GM12874 (cell line): ENCODE results near the gene LINC01488.

Source experiments
- TF ChIP-seq, protein P1 (sequence below): IDR thresholded peaks from 2 replicates; pipeline ENCODE4 v1.5.1; 2011; ENCODE audit warnings: low read depth, mild to moderate bottlenecking, control low read depth, low read length, moderate library complexity; ENCODE audit not compliant: insufficient read depth

Gene LINC01488

DNA sequence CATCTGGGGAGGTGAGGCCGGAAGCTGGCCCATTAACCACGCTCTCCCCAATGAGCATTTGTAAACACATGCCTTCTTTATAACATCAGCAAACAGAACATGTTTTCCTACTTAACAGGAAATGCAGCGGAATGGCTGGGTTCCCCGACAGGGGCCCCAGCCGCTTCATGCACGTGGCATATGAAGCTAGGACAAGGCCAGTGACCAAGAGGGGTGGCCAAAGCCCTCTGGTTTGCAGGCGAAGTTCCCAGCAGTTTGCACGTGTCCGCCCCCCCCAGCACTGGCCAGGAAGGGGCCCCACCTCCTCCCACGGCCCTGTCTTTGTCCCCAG is 38.7 kb upstream of the LINC01488 start:
- TF ChIP-seq, protein P1, sequence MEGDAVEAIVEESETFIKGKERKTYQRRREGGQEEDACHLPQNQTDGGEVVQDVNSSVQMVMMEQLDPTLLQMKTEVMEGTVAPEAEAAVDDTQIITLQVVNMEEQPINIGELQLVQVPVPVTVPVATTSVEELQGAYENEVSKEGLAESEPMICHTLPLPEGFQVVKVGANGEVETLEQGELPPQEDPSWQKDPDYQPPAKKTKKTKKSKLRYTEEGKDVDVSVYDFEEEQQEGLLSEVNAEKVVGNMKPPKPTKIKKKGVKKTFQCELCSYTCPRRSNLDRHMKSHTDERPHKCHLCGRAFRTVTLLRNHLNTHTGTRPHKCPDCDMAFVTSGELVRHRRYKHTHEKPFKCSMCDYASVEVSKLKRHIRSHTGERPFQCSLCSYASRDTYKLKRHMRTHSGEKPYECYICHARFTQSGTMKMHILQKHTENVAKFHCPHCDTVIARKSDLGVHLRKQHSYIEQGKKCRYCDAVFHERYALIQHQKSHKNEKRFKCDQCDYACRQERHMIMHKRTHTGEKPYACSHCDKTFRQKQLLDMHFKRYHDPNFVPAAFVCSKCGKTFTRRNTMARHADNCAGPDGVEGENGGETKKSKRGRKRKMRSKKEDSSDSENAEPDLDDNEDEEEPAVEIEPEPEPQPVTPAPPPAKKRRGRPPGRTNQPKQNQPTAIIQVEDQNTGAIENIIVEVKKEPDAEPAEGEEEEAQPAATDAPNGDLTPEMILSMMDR = no peak

DNA sequence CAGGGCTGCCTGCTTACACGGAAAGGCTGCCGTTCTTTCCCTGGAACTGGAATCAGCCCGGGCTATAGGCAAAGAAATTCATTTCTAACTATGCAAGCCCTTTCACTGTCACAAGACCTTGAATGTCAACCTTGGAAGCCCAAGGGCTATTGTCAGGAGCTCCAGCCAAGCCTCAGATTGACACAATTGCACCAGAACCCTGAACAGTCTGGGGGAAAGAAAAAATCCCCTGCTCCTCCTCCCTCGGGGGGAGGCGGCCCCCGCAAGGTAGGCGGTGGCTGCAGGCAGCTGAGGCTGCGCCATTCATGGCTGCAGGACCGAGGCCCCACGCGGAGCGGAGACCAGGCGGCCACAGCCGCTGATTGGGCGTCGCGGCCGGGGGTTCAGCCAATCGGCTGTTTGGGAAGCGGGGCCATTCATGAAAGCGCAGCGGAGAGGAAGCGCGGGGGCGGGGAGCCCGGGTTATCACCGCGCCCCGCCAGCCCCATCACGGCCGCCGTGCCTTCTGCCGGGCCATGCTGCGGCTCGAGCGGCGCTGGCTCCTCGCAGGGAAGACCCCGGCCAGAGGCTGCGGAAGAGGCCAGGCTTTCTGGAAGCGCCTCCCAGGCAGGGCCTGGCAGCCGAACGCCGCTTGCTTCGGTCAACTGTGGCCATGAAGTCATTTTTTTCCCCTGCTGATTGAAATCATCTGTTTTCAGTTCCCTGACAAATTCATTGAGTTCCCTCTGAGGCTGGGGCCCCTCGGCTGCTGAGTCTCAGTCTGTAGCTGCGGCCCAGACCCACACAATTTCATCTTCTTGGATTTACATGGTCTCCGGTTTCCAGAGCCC is 38.1 kb upstream of the LINC01488 start:
- TF ChIP-seq, protein P1 = no peak

DNA sequence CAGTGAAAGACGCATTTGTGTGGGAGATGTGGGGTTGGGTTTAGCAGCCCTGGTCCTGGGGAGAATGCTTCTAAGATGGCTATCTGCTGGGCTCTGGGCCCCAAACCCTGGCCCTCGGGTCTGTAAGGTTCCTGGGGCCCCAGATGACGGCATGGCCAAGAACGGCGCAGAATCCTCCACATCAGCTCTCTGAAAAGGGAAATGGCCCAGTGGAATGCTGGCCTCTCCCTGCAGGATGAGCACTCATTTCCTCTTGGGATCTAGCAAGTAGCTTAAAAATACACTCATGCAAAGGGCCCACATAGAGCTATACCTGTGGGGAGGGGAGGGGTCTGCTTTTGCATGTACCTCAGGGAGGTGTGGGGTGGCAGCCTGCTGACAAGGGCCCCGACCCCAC is 37.5 kb upstream of the LINC01488 start:
- TF ChIP-seq, protein P1 = no peak

DNA sequence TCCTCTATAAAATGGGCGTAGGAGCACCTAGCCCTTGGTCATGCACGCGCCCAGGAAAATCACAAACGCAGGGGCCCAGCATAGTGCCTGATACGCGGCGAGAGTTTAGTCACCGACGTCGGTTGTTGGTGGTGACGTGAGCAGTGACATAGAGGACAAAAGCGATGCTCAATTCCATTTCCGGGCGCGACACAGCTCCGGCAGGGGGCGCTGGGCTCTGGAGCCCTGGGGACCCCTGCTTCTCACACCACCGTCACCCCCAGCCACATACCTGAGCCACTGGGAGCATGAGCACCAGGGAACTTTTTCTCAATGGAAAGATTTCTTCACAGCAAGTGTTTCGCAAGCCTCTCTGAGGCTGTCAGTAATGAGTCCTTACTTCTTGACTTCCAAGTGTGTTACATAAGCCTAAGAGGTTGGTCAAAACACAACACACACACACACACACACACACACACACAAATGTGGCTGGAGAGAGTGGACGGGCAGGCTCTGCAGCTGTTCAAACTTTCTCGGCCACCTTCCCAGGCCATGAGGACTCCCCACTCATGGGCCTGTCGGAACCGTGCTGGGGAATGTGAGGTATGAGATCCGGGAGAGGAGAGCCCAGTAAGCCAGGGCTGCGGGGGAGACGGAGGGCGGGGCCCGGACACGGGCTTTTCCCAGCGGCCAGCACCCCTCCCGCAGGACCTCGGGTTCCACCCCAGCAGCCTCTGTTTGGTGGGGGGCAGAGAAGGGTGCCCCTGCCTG is 36.9 kb upstream of the LINC01488 start:
- TF ChIP-seq, protein P1 = no peak

DNA sequence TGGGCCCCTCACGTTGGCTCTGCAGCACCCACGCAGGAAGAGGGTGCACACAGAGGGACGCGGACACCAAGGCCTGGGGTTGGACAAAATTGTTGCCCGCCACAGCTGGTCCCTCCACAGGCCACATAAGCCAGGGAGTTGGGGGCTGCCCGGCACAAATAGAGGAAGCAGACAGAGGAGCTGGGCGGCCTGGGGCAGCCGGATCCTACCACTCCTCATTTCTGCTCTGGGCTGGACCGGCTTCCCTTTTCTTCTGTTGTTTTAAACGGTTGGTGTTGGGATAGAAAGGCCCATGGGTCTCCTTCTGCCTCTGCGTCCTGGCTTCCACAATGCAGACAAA is 36.4 kb upstream of the LINC01488 start:
- TF ChIP-seq, protein P1 = no peak

DNA sequence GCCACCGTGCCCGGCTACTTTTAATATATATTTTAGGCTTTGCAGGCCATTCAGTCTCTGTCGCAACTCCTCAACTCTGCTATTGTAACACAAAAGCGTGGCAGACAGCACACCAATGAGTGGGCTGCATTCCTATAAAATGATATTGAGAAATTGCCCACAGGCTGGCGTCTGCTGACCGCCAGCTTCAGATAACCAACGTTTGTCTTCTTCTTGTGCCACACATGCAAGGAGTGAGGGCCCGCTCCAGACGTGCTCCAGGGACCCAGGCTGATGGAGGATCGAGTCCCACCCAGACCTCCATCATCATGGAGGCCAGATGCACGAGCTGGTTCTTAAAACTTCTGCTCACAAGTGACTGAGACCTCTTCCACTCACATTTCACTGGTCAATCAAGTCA is 35.4 kb upstream of the LINC01488 start:
- TF ChIP-seq, protein P1 = no peak

DNA sequence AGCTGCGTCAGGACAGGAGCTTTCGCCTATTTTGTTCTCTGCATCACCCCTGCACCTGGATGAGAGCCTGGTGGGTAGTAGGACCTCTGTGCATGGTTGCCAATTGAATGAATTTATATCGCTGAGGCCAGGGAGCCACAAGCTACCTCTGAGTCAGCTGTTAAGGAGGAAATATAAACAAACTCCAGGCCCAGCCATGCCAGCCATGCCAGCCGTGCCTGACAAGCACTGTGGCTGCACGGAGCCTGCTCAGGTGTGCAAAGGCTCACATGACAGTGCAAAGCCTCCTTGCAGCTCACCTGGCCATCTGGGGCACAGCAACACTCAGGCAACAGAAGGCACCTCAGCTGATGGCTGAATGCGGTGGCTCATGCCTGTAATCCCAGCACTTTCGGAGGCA is 33.7 kb upstream of the LINC01488 start:
- TF ChIP-seq, protein P1 = no peak
